H1 (cell line): ENCODE data around the gene INPP5A. TPM values are rescaled to one million over a fixed set of nuclear protein-coding genes. Genes with fewer than 3 reads are reported as not detected.

Experiments
- CBX5 ChIP-seq: fragments of 300-800, 300-1000 bp; sonication (generic); IDR thresholded peaks from 2 replicates; pipeline ENCODE4 v1.7.1; 2016; ENCODE audit warnings: antibody characterized with exemption, low read length, low read depth
- EGR1 ChIP-seq: IDR thresholded peaks from 2 replicates; pipeline ENCODE4 v1.6.1; 2011; ENCODE audit warnings: low read depth, low read length, borderline replicate concordance
- FOSL1 ChIP-seq: IDR thresholded peaks from 2 replicates; pipeline ENCODE4 v1.6.1; 2011; ENCODE audit warnings: mild to moderate bottlenecking, low read depth, low read length, moderate library complexity; ENCODE audit not compliant: insufficient read depth
- MAX ChIP-seq: IDR thresholded peaks from 2 replicates; pipeline ENCODE4 v1.6.1; 2012; ENCODE audit warnings: inconsistent platforms
- PHF8 ChIP-seq: fragments of 200-600 bp; sonication (generic); conservative IDR thresholded peaks from 2 replicates; pipeline ENCODE4 v1.7.1; 2012; ENCODE audit warnings: low read depth, mild to moderate bottlenecking, inconsistent platforms, low read length, moderate library complexity
- SIN3A ChIP-seq, 2 experiments: IDR thresholded peaks in 1 of 2; conservative IDR thresholded peaks in 1 of 2; 2 replicates each; pipeline ENCODE4 v1.6.1; 2011 to 2012; ENCODE audit warnings: low read length in 2 of 2, improper control_type of control experiment in 1 of 2, low read depth in 1 of 2, mild to moderate bottlenecking in 1 of 2
- SP4 ChIP-seq: IDR thresholded peaks from 2 replicates; pipeline ENCODE4 v1.6.1; 2012; ENCODE audit warnings: low read length, inconsistent platforms
- TAF7 ChIP-seq: optimal IDR thresholded peaks from 2 replicates; pipeline ENCODE3; 2011; ENCODE audit warnings: low read depth, mild to moderate bottlenecking, inconsistent platforms, low read length, moderate library complexity, borderline replicate concordance
- polyA plus RNA-seq, 7 experiments: library from polyadenylated mRNA; depleted of rRNA in 3 of 7; stranded (reverse) in 5 of 7; unstranded in 2 of 7; fragments of >200 nt in 5 of 7; fragments of 200-250 nt in 2 of 7; gene quantifications; 1 replicate in 5 of 7; 2 replicates in 1 of 7; 4 replicates in 1 of 7; pipeline versions ENCODE4 v1.2.1 to v1.2.3, GENCODE V29; 2011 to 2013; ENCODE audit warnings: missing spikeins in 2 of 7, mixed read lengths in 2 of 7
- total RNA-seq: library from RNA; stranded (reverse); fragmentation: NEBNext Ultra II Directional; extraction: Animal tissue kit (Norgen Biotek cat#: 25700); gene quantifications from 2 replicates; pipeline ENCODE4 v1.2.1, GENCODE V29; 2021
- TF ChIP-seq, protein P1 (sequence below), 3 experiments: IDR thresholded peaks; 1 replicate in 2 of 3; 2 replicates in 1 of 3; pipeline versions ENCODE4 v1.5.1 to v1.6.1; 2011; ENCODE audit warnings: low read length in 3 of 3, mild to moderate bottlenecking in 3 of 3, inconsistent platforms in 2 of 3, low read depth in 1 of 3, moderate library complexity in 1 of 3; ENCODE audit not compliant: insufficient read depth in 1 of 3; ENCODE audit errors: control extremely low read depth in 1 of 3

Gene INPP5A
- total and polyA plus RNA-seq, 2 of the 8 experiments (the other 6 are each of a cell fraction or from before 2014, with no cell fraction given), result 19.7 to 27.5 TPM

DNA sequence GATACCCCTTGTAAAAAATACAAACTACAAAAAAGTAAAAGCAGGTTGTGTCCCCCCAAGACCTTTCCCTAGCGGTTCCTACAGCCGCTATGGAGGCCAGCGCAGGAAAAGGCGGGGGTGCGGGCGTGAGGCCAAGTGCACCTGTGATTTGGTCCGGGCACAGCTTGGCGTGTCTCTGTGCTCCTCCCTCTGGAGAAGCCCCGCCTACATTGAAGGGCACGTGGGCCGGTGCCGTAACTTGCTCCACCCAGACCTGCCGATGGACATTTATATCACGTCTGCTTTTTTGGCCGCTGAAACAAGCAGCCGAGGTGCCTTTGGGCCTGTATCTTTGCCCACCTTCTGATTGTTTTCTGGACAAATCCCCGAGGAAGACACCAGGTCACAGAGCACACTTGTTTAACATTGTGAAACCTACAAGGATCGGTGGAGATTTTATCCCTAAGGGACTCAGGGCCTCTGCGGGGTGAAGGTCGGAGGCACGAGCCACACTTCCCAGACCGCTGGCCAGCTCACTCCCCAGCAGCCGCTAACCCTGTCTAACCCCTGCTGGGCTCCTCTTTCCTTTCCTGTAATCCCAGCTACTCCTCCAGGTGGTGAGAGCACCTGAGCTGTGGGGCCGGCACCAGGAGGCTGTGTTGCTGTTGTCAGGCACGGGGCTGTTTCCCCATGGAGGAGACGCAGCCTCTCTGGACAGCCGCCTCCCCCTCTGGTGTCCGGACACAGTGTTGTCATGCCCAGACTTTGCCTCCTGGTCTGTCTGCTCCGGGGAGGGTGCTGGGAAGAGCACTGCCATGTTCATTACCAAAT is 18.8 kb upstream of the INPP5A start (continued):
- TF ChIP-seq CBX5 (no peak), MAX (peak; percentile 81), FOSL1 (no peak), TAF7 (no peak), EGR1 (peak; percentile 23; the same call in 1 of the 2 replicates), PHF8 (no peak), SP4 (no peak), SIN3A (conservative IDR thresholded peaks at IDR 0.05 in 1 of 2, IDR thresholded peaks at IDR 0.05 in 1 of 2; ENCODE audit: low read depth in 1 of 2, low read length in 2 of 2) (peak in 1 of 2 experiments; percentile 75; a peak in 1 of 4 replicates)
- TF ChIP-seq, protein P1, sequence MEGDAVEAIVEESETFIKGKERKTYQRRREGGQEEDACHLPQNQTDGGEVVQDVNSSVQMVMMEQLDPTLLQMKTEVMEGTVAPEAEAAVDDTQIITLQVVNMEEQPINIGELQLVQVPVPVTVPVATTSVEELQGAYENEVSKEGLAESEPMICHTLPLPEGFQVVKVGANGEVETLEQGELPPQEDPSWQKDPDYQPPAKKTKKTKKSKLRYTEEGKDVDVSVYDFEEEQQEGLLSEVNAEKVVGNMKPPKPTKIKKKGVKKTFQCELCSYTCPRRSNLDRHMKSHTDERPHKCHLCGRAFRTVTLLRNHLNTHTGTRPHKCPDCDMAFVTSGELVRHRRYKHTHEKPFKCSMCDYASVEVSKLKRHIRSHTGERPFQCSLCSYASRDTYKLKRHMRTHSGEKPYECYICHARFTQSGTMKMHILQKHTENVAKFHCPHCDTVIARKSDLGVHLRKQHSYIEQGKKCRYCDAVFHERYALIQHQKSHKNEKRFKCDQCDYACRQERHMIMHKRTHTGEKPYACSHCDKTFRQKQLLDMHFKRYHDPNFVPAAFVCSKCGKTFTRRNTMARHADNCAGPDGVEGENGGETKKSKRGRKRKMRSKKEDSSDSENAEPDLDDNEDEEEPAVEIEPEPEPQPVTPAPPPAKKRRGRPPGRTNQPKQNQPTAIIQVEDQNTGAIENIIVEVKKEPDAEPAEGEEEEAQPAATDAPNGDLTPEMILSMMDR (IDR thresholded peaks at IDR 0.05; ENCODE audit: control extremely low read depth in 1 of 3, insufficient read depth in 1 of 3, low read depth in 1 of 3, low read length in 3 of 3), result peak in 2 of 3 experiments; percentile 17 to 42; a peak in 2 of 4 replicates
